ENCODE data around the gene CHD5.
A peak's percentile ranks its signal among the peaks of the same experiment; 100 is the strongest.

CHD5 gene

GRCh38 chr1:6209661-6210580 is 29.8 kb upstream of the CHD5 start:
- H3K9me2 ChIP-seq (replicated peaks; ENCODE audit: insufficient read depth, low read length): no peaks in the 10 kb centered on the region
- no peak overlapping the region for H2AFZ ChIP-seq (ENCODE audit: low read length)
- no peak for DNase-seq
- no peaks in the 10 kb centered on the region for H3K79me2 ChIP-seq (ENCODE audit: low read length)
- peak; percentile 19 for TF ChIP-seq CTCF (IDR thresholded peaks at IDR 0.05; ENCODE audit: low read length)
- no peak for TF ChIP-seq EZH2phosphoT487 (IDR thresholded peaks at IDR 0.05; ENCODE audit: low read length)
- no peaks in the 10 kb centered on the region for H3K4me1 ChIP-seq (ENCODE audit: low read length)
- H3K27me3 ChIP-seq (replicated peaks; ENCODE audit: insufficient read depth, low read length): peaks cover 40% of the 10 kb centered on the region
- H3K4me3 ChIP-seq (ENCODE audit: low read length): no peak overlapping the region
- H4K20me1 ChIP-seq (ENCODE audit: insufficient read depth, low read length): no peaks in the 10 kb centered on the region
- no peak overlapping the region for H3K4me2 ChIP-seq (ENCODE audit: low read depth, low read length)
- H3F3A ChIP-seq (ENCODE audit: insufficient read depth, low read length): no peaks in the 10 kb centered on the region
- no peaks in the 10 kb centered on the region for H3K36me3 ChIP-seq (replicated peaks; ENCODE audit: insufficient read depth, low read length)
- no peak overlapping the region for H3K27ac ChIP-seq (ENCODE audit: low read length)
- no peaks in the 10 kb centered on the region for H3K9me3 ChIP-seq (replicated peaks; ENCODE audit: insufficient read depth, low read length)
- no peak overlapping the region for H3K9ac ChIP-seq (ENCODE audit: low read length)

GRCh38 chr1:6208723-6209660 is 28.9 kb upstream of the CHD5 start:
- H4K20me1 ChIP-seq (ENCODE audit: insufficient read depth, low read length): no peaks in the 10 kb centered on the region
- no peak for DNase-seq
- peaks cover 37% of the 10 kb centered on the region for H3K27me3 ChIP-seq (replicated peaks; ENCODE audit: insufficient read depth, low read length)
- H3K36me3 ChIP-seq (replicated peaks; ENCODE audit: insufficient read depth, low read length): no peaks in the 10 kb centered on the region
- TF ChIP-seq EZH2phosphoT487 (IDR thresholded peaks at IDR 0.05; ENCODE audit: low read length) (no peak), CTCF (IDR thresholded peaks at IDR 0.05; ENCODE audit: low read length) (no peak), EZH2 (optimal IDR thresholded peaks at IDR 0.05; ENCODE audit: low read depth, low read length) (no peak)
- no peaks in the 10 kb centered on the region for H3K9me3 ChIP-seq (replicated peaks; ENCODE audit: insufficient read depth, low read length)
- H3F3A ChIP-seq (ENCODE audit: insufficient read depth, low read length): no peaks in the 10 kb centered on the region
- H3K9me2 ChIP-seq (replicated peaks; ENCODE audit: insufficient read depth, low read length): no peaks in the 10 kb centered on the region
- no peak overlapping the region for H3K9ac ChIP-seq (ENCODE audit: low read length)
- no peaks in the 10 kb centered on the region for H3K79me2 ChIP-seq (ENCODE audit: low read length)
- H3K4me1 ChIP-seq (ENCODE audit: low read length): no peaks in the 10 kb centered on the region
- no peak overlapping the region for H3K4me2 ChIP-seq (ENCODE audit: low read depth, low read length)
- no peak overlapping the region for H2AFZ ChIP-seq (ENCODE audit: low read length)
- H3K27ac ChIP-seq (ENCODE audit: low read length): no peak overlapping the region
- no peak overlapping the region for H3K4me3 ChIP-seq (ENCODE audit: low read length)

GRCh38 chr1:6207921-6208320 is 27.8 kb upstream of the CHD5 start:
- no peak overlapping the region for H3K4me3 ChIP-seq (ENCODE audit: low read length)
- no peak for TF ChIP-seq EZH2 (optimal IDR thresholded peaks at IDR 0.05; ENCODE audit: low read depth, low read length)
- TF ChIP-seq CTCF (IDR thresholded peaks at IDR 0.05; ENCODE audit: low read length): no peak
- TF ChIP-seq EZH2phosphoT487 (IDR thresholded peaks at IDR 0.05; ENCODE audit: low read length): no peak
- no peak overlapping the region for H3K27ac ChIP-seq (ENCODE audit: low read length)
- H3K27me3 ChIP-seq (replicated peaks; ENCODE audit: insufficient read depth, low read length): peaks cover 33% of the 10 kb centered on the region
- H2AFZ ChIP-seq (ENCODE audit: low read length): no peak overlapping the region
- no peaks in the 10 kb centered on the region for H3K9me2 ChIP-seq (replicated peaks; ENCODE audit: insufficient read depth, low read length)
- no peaks in the 10 kb centered on the region for H4K20me1 ChIP-seq (ENCODE audit: insufficient read depth, low read length)
- no peaks in the 10 kb centered on the region for H3K36me3 ChIP-seq (replicated peaks; ENCODE audit: insufficient read depth, low read length)
- no peaks in the 10 kb centered on the region for H3K4me1 ChIP-seq (ENCODE audit: low read length)
- H3F3A ChIP-seq (ENCODE audit: insufficient read depth, low read length): no peaks in the 10 kb centered on the region
- H3K9ac ChIP-seq (ENCODE audit: low read length): no peak overlapping the region
- H3K79me2 ChIP-seq (ENCODE audit: low read length): no peaks in the 10 kb centered on the region
- no peak for DNase-seq
- H3K4me2 ChIP-seq (ENCODE audit: low read depth, low read length): no peak overlapping the region
- H3K9me3 ChIP-seq (replicated peaks; ENCODE audit: insufficient read depth, low read length): no peaks in the 10 kb centered on the region

Measured in MM.1S (cell line).